IgD-negative memory B cell (primary cell): Measurements from ENCODE around the gene CCL11. TPM values are rescaled to one million over a fixed set of nuclear protein-coding genes. Genes with fewer than 3 reads are reported as not detected.
A peak's percentile ranks its signal among the peaks of the same experiment; 100 is the strongest.

Source experiments
- H3K27ac Mint-ChIP-seq, 3 donors: one replicate each; pipeline ENCODE4 v1.8.0; 2020 to 2022; ENCODE audit warnings: mild to moderate bottlenecking in 3 of 3, mixed read lengths in 3 of 3, moderate library complexity in 1 of 3
- H3K27me3 Mint-ChIP-seq: one replicate; pipeline ENCODE4 v1.8.0; 2021; ENCODE audit warnings: mixed read lengths
- H3K36me3 Mint-ChIP-seq: one replicate; pipeline ENCODE4 v1.8.0; 2020; ENCODE audit warnings: mild to moderate bottlenecking, mixed read lengths
- H3K4me1 Mint-ChIP-seq, 3 donors: one replicate each; pipeline ENCODE4 v1.8.0; 2020 to 2022; ENCODE audit warnings: mixed read lengths in 3 of 3, mild to moderate bottlenecking in 1 of 3
- H3K4me3 Mint-ChIP-seq, 4 donors: one replicate each; pipeline ENCODE4 v1.8.0; 2020 to 2022; ENCODE audit warnings: mild to moderate bottlenecking in 4 of 4, mixed read lengths in 4 of 4, moderate library complexity in 3 of 4
- H3K9me3 Mint-ChIP-seq, 3 donors: one replicate each; pipeline ENCODE4 v1.8.0; 2020 to 2021; ENCODE audit warnings: mixed read lengths in 3 of 3, mild to moderate bottlenecking in 1 of 3
- polyA plus RNA-seq: library from polyadenylated mRNA; unstranded; fragments of 300-500 nt; fragmentation: Illumina TruSeq; gene quantifications from one replicate; pipeline ENCODE4 v1.2.3, GENCODE V29; 2021

CCL11 gene
- not detected for polyA plus RNA-seq

GRCh38 chr17:34285286-34285792 lies at the start of gene CCL11:
Gene CCL11, plus strand, starts transcription at chr17:34285742. Its CDS starts 67 bp downstream, at chr17:34285809.
- H3K27ac Mint-ChIP-seq: no peak within 1 kb of the TSS
- peaks cover 16% of the 10 kb centered on the region for H3K27me3 Mint-ChIP-seq
- H3K4me3 Mint-ChIP-seq: no peak within 1 kb of the TSS
- H3K9me3 Mint-ChIP-seq: peaks cover 0 to 1% (median 0%) of the 10 kb centered on the region in 3 donors
- H3K4me1 Mint-ChIP-seq: no peaks in the 10 kb centered on the region
- H3K36me3 Mint-ChIP-seq: no peaks in the 10 kb centered on the region

GRCh38 chr17:34236281-34236892 lies 49.2 kb upstream of the CCL11 start:
- Mint-ChIP-seq H3K9me3 (no peaks in the 10 kb centered on the region), H3K4me3 (no peak overlapping the region), H3K27ac (no peak overlapping the region), H3K36me3 (no peaks in the 10 kb centered on the region), H3K27me3 (peaks cover 5% of the 10 kb centered on the region), H3K4me1 (peaks cover 0 to 1% (median 0%) of the 10 kb centered on the region in 3 donors)

DNA sequence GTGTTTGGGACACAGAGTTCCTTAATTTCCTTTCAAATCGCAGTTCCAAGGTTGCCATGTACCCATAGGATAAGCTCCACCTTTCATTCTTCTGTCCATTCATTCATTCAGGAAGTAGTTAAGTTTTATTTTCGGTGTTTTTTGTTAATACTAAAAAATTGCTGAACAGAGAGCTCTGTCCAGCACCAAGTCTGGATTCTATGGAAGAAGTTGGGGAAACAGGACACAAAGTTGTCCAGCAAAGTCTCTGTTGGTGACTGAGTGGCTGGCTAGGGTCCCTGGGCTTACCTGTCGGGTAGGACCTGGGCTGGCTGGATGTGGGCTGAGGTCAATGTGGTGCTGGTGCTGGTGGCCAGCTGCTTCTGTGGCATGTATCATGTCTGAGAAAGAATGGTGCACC lies 48.1 kb upstream of the CCL11 start:
- H3K36me3 Mint-ChIP-seq: no peaks in the 10 kb centered on the region

DNA sequence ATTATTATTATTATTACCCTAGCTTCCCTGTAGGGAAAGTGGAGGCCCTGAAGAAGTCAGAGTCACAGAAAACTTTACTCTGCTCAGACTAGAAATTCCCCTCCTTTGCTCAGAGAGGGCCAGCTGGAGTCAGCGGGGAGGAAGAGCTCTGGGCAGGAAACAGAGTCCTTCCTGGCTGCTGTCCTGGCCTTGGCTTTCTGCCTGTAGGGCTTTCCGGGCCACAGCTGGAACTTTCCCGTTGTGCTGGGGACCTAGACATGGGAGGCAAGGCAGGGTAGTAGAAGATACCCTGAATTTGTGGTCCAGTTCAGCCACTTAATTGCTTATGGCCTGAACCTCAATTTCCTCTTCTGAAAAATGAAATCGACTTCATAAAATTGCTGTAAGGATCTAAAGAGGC lies 44.5 kb upstream of the CCL11 start:
- no peaks in the 10 kb centered on the region for H3K36me3 Mint-ChIP-seq
- peaks cover 6 to 13% (median 8%) of the 10 kb centered on the region in 3 donors for H3K4me1 Mint-ChIP-seq
- no peaks in the 10 kb centered on the region for H3K9me3 Mint-ChIP-seq
- H3K27ac Mint-ChIP-seq: no peak overlapping the region
- no peak overlapping the region for H3K4me3 Mint-ChIP-seq
- peaks cover 1% of the 10 kb centered on the region for H3K27me3 Mint-ChIP-seq

More for the DNA sequence above, 48.1 kb upstream of the CCL11 start:
- Mint-ChIP-seq H3K27me3 (peaks cover 6% of the 10 kb centered on the region), H3K4me3 (no peak overlapping the region), H3K9me3 (no peaks in the 10 kb centered on the region), H3K4me1 (peaks cover 2 to 7% (median 2%) of the 10 kb centered on the region in 3 donors), H3K27ac (no peak overlapping the region)

- H3K36me3 Mint-ChIP-seq: no peaks in the 10 kb centered on the region
- peaks cover 6 to 13% (median 6%) of the 10 kb centered on the region in 3 donors for H3K4me1 Mint-ChIP-seq
- peaks cover 8% of the 10 kb centered on the region for H3K27me3 Mint-ChIP-seq
- no peaks in the 10 kb centered on the region for H3K9me3 Mint-ChIP-seq
- peak overlapping the region in 2 of 4 donors; percentile 0 to 59 for H3K4me3 Mint-ChIP-seq
- H3K27ac Mint-ChIP-seq: no peak overlapping the region
Observed at GRCh38 chr17:34242587-34243363, 42.8 kb upstream of the CCL11 start.

- Mint-ChIP-seq H3K4me1 (peaks cover 6 to 13% (median 6%) of the 10 kb centered on the region in 3 donors), H3K4me3 (no peak overlapping the region), H3K27me3 (peaks cover 10% of the 10 kb centered on the region), H3K27ac (no peak overlapping the region), H3K9me3 (no peaks in the 10 kb centered on the region), H3K36me3 (no peaks in the 10 kb centered on the region)
Observed at GRCh38 chr17:34243364-34244320, 41.9 kb upstream of the CCL11 start.

GRCh38 chr17:34245351-34245905 lies 40.1 kb upstream of the CCL11 start:
- no peaks in the 10 kb centered on the region for H3K36me3 Mint-ChIP-seq
- no peaks in the 10 kb centered on the region for H3K9me3 Mint-ChIP-seq
- peaks cover 10% of the 10 kb centered on the region for H3K27me3 Mint-ChIP-seq
- H3K27ac Mint-ChIP-seq: no peak overlapping the region
- no peak overlapping the region for H3K4me3 Mint-ChIP-seq
- H3K4me1 Mint-ChIP-seq: peaks cover 6 to 13% (median 6%) of the 10 kb centered on the region in 3 donors

- H3K9me3 Mint-ChIP-seq: no peaks in the 10 kb centered on the region
- H3K27me3 Mint-ChIP-seq: peaks cover 10% of the 10 kb centered on the region
- H3K4me1 Mint-ChIP-seq: peaks cover 6 to 15% (median 6%) of the 10 kb centered on the region in 3 donors
- no peak overlapping the region for H3K4me3 Mint-ChIP-seq
- H3K27ac Mint-ChIP-seq: no peak overlapping the region
- no peaks in the 10 kb centered on the region for H3K36me3 Mint-ChIP-seq
Observed at GRCh38 chr17:34246446-34246845, 39.1 kb upstream of the CCL11 start.

DNA sequence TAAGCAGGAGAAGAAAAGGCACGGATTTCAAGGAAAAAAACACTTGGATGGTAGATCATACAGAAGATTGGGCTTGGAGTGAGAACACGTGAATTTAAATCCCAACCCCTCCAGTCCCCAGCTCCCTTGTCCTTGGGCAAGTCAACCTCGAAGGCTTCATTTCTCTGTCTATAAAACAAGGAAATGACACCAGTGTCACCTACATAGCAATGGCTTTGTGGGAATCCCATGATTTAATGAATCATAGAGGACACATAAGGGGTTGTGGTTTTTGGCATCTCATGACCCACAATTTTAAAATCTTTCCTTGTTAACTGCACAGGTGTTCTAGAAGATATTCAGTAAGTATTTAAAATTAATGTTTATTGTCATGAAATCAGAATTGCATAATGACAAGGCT lies 38.7 kb upstream of the CCL11 start:
- Mint-ChIP-seq H3K27ac (no peak overlapping the region), H3K27me3 (peaks cover 11% of the 10 kb centered on the region), H3K36me3 (no peaks in the 10 kb centered on the region), H3K4me3 (no peak overlapping the region), H3K9me3 (no peaks in the 10 kb centered on the region), H3K4me1 (peaks cover 6 to 15% (median 6%) of the 10 kb centered on the region in 3 donors)

- Mint-ChIP-seq H3K9me3 (no peaks in the 10 kb centered on the region), H3K4me1 (peaks cover 0 to 8% (median 2%) of the 10 kb centered on the region in 3 donors), H3K27me3 (peaks cover 16% of the 10 kb centered on the region), H3K27ac (no peak overlapping the region), H3K36me3 (no peaks in the 10 kb centered on the region), H3K4me3 (no peak overlapping the region)
Observed at GRCh38 chr17:34248511-34249024, 37.0 kb upstream of the CCL11 start.

DNA sequence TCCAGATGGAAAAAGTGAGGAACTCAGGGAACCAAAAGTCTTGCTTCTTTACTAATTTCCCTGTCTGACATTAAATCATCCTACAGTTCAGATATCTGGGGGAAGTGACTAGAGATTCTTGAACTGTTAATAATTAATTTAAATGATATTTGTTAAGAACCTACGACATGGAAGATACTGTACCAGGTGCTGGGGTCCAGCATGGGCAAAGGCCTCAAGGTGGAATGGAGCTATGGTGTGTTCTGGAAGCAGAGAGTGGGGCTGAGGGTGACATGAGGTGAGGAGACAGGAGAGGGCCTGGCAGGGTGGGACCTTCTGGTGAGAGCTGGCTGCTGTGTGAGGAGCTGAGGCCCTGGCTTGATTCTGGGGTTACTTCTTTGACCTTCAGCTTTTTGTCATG lies 36.5 kb upstream of the CCL11 start:
- peaks cover 0 to 8% (median 2%) of the 10 kb centered on the region in 3 donors for H3K4me1 Mint-ChIP-seq

DNA sequence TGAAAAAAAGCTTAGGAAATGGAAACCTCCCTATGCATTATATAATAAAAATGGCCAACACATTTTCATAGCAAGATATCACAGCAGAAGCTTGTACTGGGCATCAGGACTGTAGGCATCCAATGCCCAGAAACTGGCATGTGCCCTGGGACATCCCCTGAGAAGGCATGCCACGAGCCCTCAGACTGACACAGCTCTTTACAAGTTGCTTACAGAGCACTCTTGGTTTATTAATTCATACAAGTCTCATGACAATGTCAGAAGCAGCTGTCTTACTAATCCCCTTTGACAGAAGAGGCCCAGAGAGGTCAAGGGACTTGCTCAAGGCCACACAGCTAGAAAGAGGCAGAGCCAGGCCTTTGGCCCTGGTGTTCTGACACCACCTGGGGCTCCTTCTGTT lies 36.1 kb upstream of the CCL11 start:
- H3K36me3 Mint-ChIP-seq: no peaks in the 10 kb centered on the region
- no peak overlapping the region for H3K27ac Mint-ChIP-seq
- no peak overlapping the region for H3K4me3 Mint-ChIP-seq
- peaks cover 16% of the 10 kb centered on the region for H3K27me3 Mint-ChIP-seq
- H3K4me1 Mint-ChIP-seq: peaks cover 0 to 8% (median 2%) of the 10 kb centered on the region in 3 donors
- no peaks in the 10 kb centered on the region for H3K9me3 Mint-ChIP-seq

More for the DNA sequence above, 36.5 kb upstream of the CCL11 start:
- Mint-ChIP-seq H3K36me3 (no peaks in the 10 kb centered on the region), H3K27me3 (peaks cover 16% of the 10 kb centered on the region), H3K9me3 (no peaks in the 10 kb centered on the region), H3K4me3 (no peak overlapping the region), H3K27ac (no peak overlapping the region)

DNA sequence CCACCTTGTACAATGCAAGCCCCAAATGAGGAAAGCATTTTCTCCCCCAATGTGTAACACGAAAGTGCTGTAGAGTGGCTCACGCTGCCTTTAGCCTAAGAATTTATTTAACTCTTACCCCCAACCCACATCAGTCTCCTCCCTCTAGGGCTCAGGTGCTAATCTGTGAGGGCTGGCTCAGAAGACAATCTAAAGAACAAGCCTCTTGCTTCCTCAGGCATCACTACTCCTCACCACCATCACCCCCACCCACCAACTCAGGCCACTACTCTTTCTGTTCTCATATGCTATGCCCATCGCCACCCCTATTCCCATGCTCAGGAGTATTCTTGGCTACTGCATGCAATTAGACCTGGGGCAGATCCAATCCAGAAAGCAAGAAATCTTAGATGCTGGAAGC lies 34.4 kb upstream of the CCL11 start:
- H3K4me3 Mint-ChIP-seq: no peak overlapping the region
- H3K27me3 Mint-ChIP-seq: peaks cover 20% of the 10 kb centered on the region
- H3K36me3 Mint-ChIP-seq: no peaks in the 10 kb centered on the region
- peak overlapping the region in 1 of 3 donors; percentile 14 for H3K27ac Mint-ChIP-seq
- H3K9me3 Mint-ChIP-seq: no peaks in the 10 kb centered on the region
- peaks cover 0 to 10% (median 2%) of the 10 kb centered on the region in 3 donors for H3K4me1 Mint-ChIP-seq

DNA sequence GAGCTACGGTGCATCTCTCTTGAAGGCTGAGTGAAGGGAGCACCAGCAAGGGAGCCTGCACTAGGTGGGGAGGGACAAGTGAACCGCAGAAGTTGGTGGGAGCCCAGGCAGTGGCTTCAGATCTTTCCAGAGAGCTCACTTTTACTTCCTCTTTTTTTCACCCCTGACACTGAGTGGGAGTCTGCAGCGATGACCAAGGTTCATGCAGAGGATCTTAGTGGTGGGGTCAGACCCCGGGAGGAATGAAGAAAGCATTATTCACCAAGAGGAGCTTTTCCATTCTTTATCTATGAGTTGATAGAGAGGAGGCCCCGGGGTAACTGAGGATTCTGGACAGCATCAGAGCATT lies 33.5 kb upstream of the CCL11 start:
- peaks cover 18% of the 10 kb centered on the region for H3K27me3 Mint-ChIP-seq

More for the DNA sequence above, 33.5 kb upstream of the CCL11 start:
- Mint-ChIP-seq H3K4me1 (peaks cover 0 to 10% (median 2%) of the 10 kb centered on the region in 3 donors), H3K9me3 (no peaks in the 10 kb centered on the region), H3K4me3 (no peak overlapping the region), H3K36me3 (no peaks in the 10 kb centered on the region), H3K27ac (no peak overlapping the region)
